ENCODE measurements around the gene TEX36.
A peak's percentile ranks its signal among the peaks of the same experiment; 100 is the strongest.
"Not testable (repeated sequence)": the region's sequence is repeated elsewhere in the genome, so short reads cannot be mapped to it uniquely, and the experiment has no call there.

TEX36 gene, protein sequence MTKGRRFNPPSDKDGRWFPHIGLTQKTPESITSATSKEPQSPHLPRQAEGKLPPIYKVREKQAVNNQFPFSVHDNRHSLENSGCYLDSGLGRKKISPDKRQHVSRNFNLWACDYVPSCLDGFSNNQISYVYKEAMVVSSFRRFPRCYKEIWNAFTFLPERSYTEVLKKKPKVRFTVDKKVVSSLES

GRCh38 chr10:125683063-125683462 is at the start of gene TEX36:
Gene TEX36 (minus strand): TSS chr10:125683163. CDS start chr10:125682989, 174 bp downstream.
- DNase-seq: no peak

DNA sequence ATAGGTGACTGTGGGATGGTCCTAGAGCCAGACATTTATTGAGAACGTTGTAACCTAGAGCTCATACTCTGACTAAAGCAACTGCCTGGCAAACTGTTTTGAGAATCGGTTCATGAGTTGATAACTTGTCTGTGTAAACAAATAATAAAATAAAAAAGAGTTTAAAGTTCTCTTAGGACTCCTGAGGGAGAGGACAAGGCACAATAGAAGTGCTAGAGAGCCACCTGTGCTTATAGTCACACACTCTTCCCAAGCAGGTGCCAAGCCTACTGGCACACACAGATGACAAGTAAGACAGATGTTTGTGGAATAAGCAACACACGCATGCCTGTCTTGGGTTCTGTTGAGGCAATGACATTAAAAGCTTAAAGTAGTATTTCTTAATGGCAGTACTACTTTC is 44.5 kb upstream of the TEX36 start:
- DNase-seq: no peak

DNA sequence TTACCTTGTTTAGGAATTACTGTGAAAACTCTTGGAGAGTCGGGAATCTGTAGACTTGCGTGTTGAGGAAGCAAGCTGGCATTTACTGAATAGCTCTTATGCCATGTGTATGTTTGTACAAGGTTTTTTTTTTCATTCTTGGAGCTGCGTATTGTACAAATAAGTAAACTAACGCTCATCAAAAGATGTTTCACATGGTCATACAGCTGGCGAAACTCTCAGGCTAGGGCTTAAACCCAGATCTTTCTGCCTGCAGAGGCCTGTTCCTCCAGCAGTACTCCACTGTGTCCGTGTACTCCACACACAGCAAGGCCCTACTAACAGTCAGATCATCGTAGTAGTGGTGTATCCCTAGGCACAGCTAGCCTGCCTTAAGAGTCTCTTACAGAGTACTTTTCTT is 44.0 kb upstream of the TEX36 start:
- DNase-seq: no peak

DNA sequence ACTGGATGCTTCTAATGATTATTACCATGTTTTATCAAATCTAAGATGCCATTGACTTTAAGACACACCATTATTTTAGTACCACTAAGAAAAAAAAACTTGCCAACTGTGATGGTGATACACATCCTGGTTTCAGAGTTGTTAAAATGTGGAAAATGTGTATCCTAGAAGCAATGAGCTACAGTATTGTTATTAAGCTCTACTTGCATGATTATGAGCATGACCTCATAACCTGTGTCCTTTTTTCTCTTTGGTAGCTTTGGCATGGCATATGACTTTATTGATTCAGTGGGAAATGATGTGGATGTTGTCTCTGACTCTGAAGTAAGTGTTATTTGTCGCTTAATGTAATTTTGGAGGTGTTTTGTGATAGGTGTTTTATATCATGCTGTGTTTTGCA is 39.8 kb upstream of the TEX36 start:
- no peak for DNase-seq

DNA sequence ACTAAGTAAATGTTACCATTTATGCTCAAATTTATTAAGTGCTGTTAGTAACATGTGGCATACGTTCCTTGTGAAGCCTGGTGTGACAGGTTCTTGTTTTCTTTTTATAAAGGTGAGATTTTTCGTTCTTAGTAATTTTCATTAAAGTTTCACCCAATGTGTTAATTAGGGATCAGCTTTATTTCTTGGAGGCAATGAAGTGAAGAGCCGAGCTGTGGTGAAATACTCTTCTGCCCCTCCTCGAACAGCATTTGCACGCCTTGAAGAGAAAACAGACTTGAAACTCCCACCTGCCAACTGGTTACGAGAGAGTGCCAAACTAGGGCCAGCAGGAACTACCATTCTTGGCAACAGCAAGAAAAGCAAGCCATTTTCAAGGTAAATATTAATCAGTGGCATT is 38.1 kb upstream of the TEX36 start:
- DNase-seq: no peak

DNA sequence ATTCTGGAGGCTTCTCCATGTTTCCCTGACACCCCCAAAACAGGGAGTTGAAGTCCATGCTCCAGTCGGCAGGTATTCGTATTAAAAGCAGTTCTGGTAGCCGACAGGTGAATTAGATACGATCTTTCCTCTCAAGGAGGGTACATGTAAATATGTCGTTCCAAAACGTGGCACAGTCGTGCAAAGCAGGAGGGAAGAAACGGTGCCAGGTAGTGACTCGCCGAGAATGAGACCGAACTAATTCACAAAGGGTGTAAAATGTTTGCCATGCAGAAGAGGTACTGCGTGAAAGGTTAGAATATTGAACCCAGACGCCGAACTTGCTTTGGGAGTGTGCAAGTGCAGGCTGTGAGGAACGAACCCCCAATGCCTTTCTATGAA is 37.0 kb upstream of the TEX36 start:
- DNase-seq: no peak

GRCh38 chr10:125719173-125720001 is 36.4 kb upstream of the TEX36 start, which contains the start of gene EDRF1:
Gene EDRF1 (plus strand): TSS chr10:125719709. CDS start chr10:125719808, 99 bp downstream.
- peak; percentile 99 for DNase-seq

DNA sequence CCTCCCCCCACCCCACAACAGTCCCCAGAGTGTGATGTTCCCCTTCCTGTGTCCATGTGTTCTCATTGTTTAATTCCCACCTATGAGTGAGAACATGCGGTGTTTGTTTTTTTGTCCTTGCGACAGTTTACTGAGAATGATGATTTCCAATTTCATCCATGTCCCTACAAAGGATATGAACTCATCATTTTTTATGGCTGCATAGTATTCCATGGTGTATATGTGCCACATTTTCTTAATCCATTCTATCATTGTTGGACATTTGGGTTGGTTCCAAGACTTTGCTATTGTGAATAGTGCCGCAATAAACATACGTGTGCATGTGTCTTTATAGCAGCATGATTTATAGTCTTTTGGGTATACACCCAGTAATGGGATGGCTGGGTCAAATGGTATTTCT is 31.8 kb upstream of the TEX36 start:
- DNase-seq: not testable (repeated sequence)

DNA sequence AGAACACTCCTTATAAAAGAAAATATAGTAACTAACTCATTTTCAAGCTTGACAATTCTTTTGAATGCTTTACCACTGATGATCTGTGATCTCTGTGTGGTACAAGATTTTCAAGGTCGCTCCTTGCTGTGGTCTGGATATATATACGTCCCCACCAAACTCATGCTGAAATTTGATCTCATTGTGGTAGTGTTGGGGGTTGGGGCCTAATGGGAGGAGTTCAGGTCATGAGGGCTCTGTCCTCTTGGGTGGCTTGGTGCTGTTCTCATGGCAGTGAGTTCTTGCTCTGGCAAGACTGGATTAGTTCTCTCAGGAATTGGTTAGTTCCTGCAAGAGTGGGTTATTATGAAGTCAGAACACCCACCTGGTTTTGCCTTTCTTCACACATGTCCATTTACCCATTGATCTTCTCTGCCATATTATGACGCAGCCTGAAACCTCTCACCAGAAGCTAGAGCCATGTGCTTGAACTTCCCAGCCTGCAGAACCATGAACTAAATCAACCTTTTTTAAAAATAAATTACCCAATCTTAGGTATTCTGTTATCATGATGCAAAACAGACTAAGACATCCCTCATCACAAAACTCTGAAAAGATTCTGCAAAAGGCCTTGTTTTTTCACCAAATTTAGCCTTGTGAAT is 28.3 kb upstream of the TEX36 start:
- DNase-seq: no peak

GRCh38 chr10:125709553-125710474 is 26.9 kb upstream of the TEX36 start:
- no peak for DNase-seq

DNA sequence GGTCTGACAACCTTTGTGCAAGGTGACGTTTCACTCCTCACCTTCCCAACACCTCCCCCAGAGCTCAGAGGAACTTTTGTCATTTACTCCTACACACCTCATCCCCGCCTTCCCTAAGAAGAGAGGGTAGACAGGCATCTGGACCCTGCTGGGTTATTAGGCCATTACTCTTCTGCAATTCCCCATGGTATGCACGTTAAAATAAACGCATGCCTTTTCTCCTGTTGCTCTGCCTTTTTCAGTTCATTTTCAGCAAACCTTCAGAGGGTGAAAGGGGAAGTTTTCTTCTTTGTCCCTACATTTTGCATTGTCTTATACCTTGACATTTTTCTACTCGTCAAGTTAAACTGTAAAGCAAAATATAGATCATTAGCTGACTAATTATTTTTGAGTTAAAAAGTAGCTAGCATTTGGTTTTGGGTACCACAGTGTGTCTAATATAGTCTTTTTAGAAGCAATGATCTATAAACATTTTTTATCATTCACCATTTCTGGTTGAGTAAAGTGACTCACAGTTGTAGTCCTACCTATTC is 26.1 kb upstream of the TEX36 start:
- no peak for DNase-seq

- DNase-seq: no peak
Observed at GRCh38 chr10:125707541-125708468, 24.8 kb upstream of the TEX36 start.

DNA sequence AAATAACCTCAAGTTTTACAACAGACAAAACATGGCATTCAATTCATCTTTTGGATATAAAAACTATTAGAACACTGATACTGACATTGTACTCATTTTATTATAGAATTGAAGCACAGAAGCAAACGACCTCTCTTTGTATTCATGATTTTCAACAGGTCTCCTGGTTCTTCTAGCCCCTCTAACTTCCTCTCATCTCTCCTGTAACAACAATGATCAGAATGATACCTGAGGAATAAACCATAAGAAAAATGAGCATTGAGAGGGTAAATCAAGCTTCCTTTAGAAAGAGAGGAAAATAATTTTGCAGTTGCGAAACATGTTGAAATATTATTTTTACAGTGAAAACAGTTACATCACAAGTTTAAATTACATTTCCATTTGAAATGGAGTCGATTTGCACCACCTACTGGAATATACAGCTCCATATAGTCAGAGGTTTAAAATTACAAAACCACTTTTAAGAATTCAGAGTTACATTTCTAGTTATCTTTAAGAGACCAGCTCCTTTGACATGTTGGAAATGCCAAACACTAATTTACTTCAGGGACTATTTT is 17.5 kb upstream of the TEX36 start:
- DNase-seq: no peak

GRCh38 chr10:125699562-125700143 is 16.7 kb upstream of the TEX36 start:
- DNase-seq: no peak

DNA sequence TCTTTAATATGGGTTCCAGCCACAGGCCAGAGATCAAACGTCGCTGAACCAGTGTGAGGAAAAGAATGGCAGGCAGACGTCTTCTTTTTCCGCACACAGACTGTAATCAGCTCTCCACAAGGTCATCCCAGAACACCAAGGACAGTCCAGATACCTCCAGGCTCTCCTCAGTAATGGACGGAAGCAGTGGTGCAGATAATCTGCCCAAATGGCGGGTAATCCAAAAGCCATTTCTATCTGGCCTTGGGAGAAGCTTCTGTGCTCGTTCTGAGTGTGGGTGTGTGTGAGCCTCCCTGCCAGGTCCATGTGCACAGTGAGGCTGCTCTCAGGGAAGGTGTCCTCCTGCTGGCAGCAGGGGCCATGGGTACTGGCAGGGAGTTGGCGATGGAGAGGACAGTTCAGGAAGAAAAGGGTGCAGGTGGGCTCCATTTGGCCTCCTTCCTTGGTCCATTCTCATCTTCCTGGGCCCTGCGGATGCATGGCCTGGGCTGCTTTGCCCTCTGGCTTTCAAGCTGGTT is 15.6 kb upstream of the TEX36 start:
- DNase-seq: peak; percentile 9

- not testable (repeated sequence) for DNase-seq
Observed at GRCh38 chr10:125696884-125697283, 13.9 kb upstream of the TEX36 start.

DNA sequence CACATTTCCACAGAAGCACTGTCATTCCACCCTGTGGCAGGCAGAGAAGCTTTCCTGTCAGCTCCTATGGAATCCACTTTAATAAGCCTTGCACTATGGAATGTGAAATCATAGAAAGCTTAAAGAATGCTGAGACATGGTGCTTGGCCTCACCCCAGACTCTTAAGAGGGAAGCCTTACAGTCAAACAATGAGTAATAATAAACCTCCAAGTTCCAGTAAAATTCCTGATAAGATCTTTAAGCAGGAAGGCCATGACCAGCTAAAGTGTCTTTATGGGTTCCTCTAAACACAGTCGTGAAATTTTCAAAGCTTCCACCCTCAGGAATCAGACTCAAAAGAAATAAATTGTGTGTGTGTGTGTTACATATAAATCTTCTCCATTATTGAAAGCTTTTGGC is 11.9 kb upstream of the TEX36 start:
- DNase-seq: no peak

GRCh38 chr10:125693524-125693847 is 10.5 kb upstream of the TEX36 start:
- DNase-seq: no peak

- no peak for DNase-seq
Observed at GRCh38 chr10:125692601-125693523, 9.9 kb upstream of the TEX36 start.
